HEK293 (cell line): ENCODE data around the gene INF2.

Experiments used
- GLIS1 ChIP-seq: fragments of 450-650 bp; formaldehyde crosslinking; IDR thresholded peaks from 2 replicates; pipeline ENCODE4 v1.5.1; 2016; ENCODE audit warnings: missing biosample characterization, missing genetic modification characterization
- GLIS2 ChIP-seq: fragments of 450-650 bp; formaldehyde crosslinking; IDR thresholded peaks from 2 replicates; pipeline ENCODE4 v1.5.1; 2016; ENCODE audit warnings: missing biosample characterization, missing genetic modification characterization
- KLF7 ChIP-seq: fragments of 450-650 bp; formaldehyde crosslinking; IDR thresholded peaks from 2 replicates; pipeline ENCODE4 v1.5.1; 2016; ENCODE audit warnings: missing biosample characterization, missing genetic modification characterization, borderline replicate concordance
- MEIS1 ChIP-seq: sonication (generic); formaldehyde crosslinking; IDR thresholded peaks from 2 replicates; pipeline ENCODE4 v1.8.1; 2022; ENCODE audit warnings: missing genetic modification reagents, mild to moderate bottlenecking, borderline replicate concordance
- TCF7L2 ChIP-seq: IDR thresholded peaks from 2 replicates; pipeline ENCODE4 v1.6.1; 2011; ENCODE audit warnings: low read depth, mild to moderate bottlenecking, inconsistent platforms, low read length, moderate library complexity, borderline replicate concordance
- TRIM28 ChIP-seq: IDR thresholded peaks from 2 replicates; pipeline ENCODE4 v1.6.1; 2011; ENCODE audit warnings: low read length, control low read depth, borderline replicate concordance
- ZFP41 ChIP-seq: fragments of 450-650 bp; formaldehyde crosslinking; IDR thresholded peaks from 2 replicates; pipeline ENCODE4 v1.5.1; 2016; ENCODE audit warnings: missing biosample characterization, missing genetic modification characterization, borderline replicate concordance
- ZIC2 ChIP-seq: fragments of 450-650 bp; formaldehyde crosslinking; IDR thresholded peaks from 2 replicates; pipeline ENCODE4 v1.5.1; 2016; ENCODE audit warnings: missing biosample characterization, missing genetic modification characterization
- ZNF146 ChIP-seq: fragments of 450-650 bp; formaldehyde crosslinking; IDR thresholded peaks from 2 replicates; pipeline ENCODE4 v1.5.1; 2016; ENCODE audit warnings: missing biosample characterization, missing genetic modification characterization
- ZNF169 ChIP-seq: fragments of 450-650 bp; formaldehyde crosslinking; IDR thresholded peaks from 2 replicates; pipeline ENCODE4 v1.5.1; 2016; ENCODE audit warnings: missing biosample characterization, missing genetic modification characterization
- ZNF174 ChIP-seq: fragments of 450-650 bp; formaldehyde crosslinking; IDR thresholded peaks from 2 replicates; pipeline ENCODE4 v1.5.0; 2017; ENCODE audit warnings: missing biosample characterization, mild to moderate bottlenecking, missing genetic modification characterization
- ZNF184 ChIP-seq: fragments of 450-650 bp; IDR thresholded peaks from 2 replicates; pipeline ENCODE4 v1.5.1; 2018; ENCODE audit warnings: missing biosample characterization, mild to moderate bottlenecking, missing genetic modification characterization
- ZNF211 ChIP-seq: fragments of 450-650 bp; formaldehyde crosslinking; IDR thresholded peaks from 2 replicates; pipeline ENCODE4 v1.5.1; 2016; ENCODE audit warnings: low read depth, missing biosample characterization, missing genetic modification characterization
- ZNF302 ChIP-seq: fragments of 450-650 bp; formaldehyde crosslinking; IDR thresholded peaks from 2 replicates; pipeline ENCODE4 v1.5.1; 2016; ENCODE audit warnings: missing biosample characterization, missing genetic modification characterization, low read depth
- ZNF311 ChIP-seq: fragments of 450-650 bp; formaldehyde crosslinking; IDR thresholded peaks from 2 replicates; pipeline ENCODE4 v1.5.1; 2017; ENCODE audit warnings: missing biosample characterization, missing genetic modification characterization, borderline replicate concordance
- ZNF350 ChIP-seq: fragments of 450-650 bp; formaldehyde crosslinking; IDR thresholded peaks from 2 replicates; pipeline ENCODE4 v1.5.0; 2017; ENCODE audit warnings: missing biosample characterization, mild to moderate bottlenecking, missing genetic modification characterization
- ZNF354C ChIP-seq: fragments of 450-650 bp; formaldehyde crosslinking; IDR thresholded peaks from 2 replicates; pipeline ENCODE4 v1.5.1; 2016; ENCODE audit warnings: missing biosample characterization, missing genetic modification characterization, low read depth, borderline replicate concordance
- ZNF473 ChIP-seq: fragments of 450-650 bp; formaldehyde crosslinking; IDR thresholded peaks from 2 replicates; pipeline ENCODE4 v1.5.1; 2017; ENCODE audit warnings: missing biosample characterization, missing genetic modification characterization
- ZNF558 ChIP-seq: fragments of 450-650 bp; formaldehyde crosslinking; IDR thresholded peaks from 2 replicates; pipeline ENCODE4 v1.5.1; 2016; ENCODE audit warnings: missing biosample characterization, missing genetic modification characterization
- ZNF621 ChIP-seq: fragments of 450-650 bp; formaldehyde crosslinking; IDR thresholded peaks from 2 replicates; pipeline ENCODE4 v1.5.1; 2017; ENCODE audit warnings: missing biosample characterization, missing genetic modification characterization
- ZNF664 ChIP-seq: fragments of 450-650 bp; formaldehyde crosslinking; IDR thresholded peaks from 2 replicates; pipeline ENCODE4 v1.5.1; 2016; ENCODE audit warnings: missing biosample characterization, missing genetic modification characterization
- ZNF707 ChIP-seq: fragments of 450-650 bp; formaldehyde crosslinking; IDR thresholded peaks from 2 replicates; pipeline ENCODE4 v1.5.1; 2016; ENCODE audit warnings: missing biosample characterization, missing genetic modification characterization
- ZNF768 ChIP-seq: fragments of 450-650 bp; formaldehyde crosslinking; IDR thresholded peaks from 2 replicates; pipeline ENCODE4 v1.5.1; 2018; ENCODE audit warnings: missing biosample characterization, mild to moderate bottlenecking, missing genetic modification characterization
- ZNF792 ChIP-seq: fragments of 450-650 bp; formaldehyde crosslinking; IDR thresholded peaks from 2 replicates; pipeline ENCODE4 v1.5.1; 2016; ENCODE audit warnings: missing biosample characterization, missing genetic modification characterization
- ZSCAN30 ChIP-seq: fragments of 450-650 bp; IDR thresholded peaks from 2 replicates; pipeline ENCODE4 v1.5.1; 2018; ENCODE audit warnings: missing biosample characterization, mild to moderate bottlenecking, missing genetic modification characterization, moderate library complexity
- TF ChIP-seq, protein P1 (sequence below): fragments of 450-650 bp; formaldehyde crosslinking; optimal IDR thresholded peaks from 2 replicates; pipeline ENCODE3; 2016; ENCODE audit warnings: missing biosample characterization, mild to moderate bottlenecking, missing genetic modification characterization
- TF ChIP-seq, protein P2 (sequence below): fragments of 450-650 bp; formaldehyde crosslinking; IDR thresholded peaks from 2 replicates; pipeline ENCODE4 v1.5.1; 2016; ENCODE audit warnings: missing biosample characterization, missing genetic modification characterization, low read depth
- TF ChIP-seq, protein P3 (sequence below): fragments of 450-650 bp; formaldehyde crosslinking; IDR thresholded peaks from 2 replicates; pipeline ENCODE4 v1.5.1; 2017; ENCODE audit warnings: missing biosample characterization, missing genetic modification characterization
- TF ChIP-seq, protein P4 (sequence below): fragments of 450-650 bp; formaldehyde crosslinking; IDR thresholded peaks from 2 replicates; pipeline ENCODE4 v1.5.1; 2016; ENCODE audit warnings: missing biosample characterization, missing genetic modification characterization
- TF ChIP-seq, protein P5 (sequence below): fragments of 450-650 bp; formaldehyde crosslinking; IDR thresholded peaks from 2 replicates; pipeline ENCODE4 v1.5.1; 2017; ENCODE audit warnings: missing biosample characterization, missing genetic modification characterization
- TF ChIP-seq, protein P6 (sequence below): fragments of 450-650 bp; formaldehyde crosslinking; IDR thresholded peaks from 2 replicates; pipeline ENCODE4 v1.5.1; 2016; ENCODE audit warnings: missing biosample characterization, missing genetic modification characterization

The INF2 gene

DNA sequence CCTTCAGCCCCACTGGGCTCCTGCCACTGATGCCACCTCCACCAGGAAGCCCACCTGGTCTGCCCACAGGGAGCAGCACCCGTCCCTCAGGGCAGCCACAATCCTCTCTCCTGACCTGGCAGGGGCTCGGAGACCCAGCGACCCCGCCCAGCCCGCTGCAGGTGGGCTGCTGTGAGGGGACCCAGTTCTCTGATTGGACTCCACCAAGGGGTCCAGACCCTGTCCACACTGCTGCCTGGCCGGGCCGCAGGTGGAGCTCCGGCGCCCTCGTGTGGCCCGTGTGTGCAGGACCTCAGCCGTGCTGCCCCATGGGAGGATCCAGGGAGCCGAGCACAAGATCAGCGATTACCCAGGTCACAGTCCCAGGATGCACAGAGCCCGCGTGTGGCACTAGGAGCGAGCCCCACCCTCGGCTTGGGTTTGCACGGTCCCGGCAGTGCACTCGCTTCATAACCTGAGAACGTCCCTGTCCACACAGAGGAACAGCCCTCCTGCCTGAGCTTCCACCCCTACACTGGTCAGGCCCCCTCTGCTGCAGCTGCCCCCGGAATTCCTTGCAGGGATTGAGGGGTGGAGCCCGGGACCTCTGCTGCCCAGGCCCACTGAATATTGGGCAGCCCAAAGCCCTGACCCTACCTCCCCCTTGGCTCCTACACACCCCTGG lies 49.4 kb upstream of the INF2 start (continued):
- TF ChIP-seq, protein P1, sequence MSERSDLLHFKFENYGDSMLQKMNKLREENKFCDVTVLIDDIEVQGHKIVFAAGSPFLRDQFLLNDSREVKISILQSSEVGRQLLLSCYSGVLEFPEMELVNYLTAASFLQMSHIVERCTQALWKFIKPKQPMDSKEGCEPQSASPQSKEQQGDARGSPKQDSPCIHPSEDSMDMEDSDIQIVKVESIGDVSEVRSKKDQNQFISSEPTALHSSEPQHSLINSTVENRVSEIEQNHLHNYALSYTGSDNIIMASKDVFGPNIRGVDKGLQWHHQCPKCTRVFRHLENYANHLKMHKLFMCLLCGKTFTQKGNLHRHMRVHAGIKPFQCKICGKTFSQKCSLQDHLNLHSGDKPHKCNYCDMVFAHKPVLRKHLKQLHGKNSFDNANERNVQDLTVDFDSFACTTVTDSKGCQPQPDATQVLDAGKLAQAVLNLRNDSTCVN (tag by site-specific recombination), result peak; percentile 33
- TF ChIP-seq ZNF169 (tag by site-specific recombination) (no peak), ZNF350 (no peak), ZNF558 (tag by site-specific recombination) (no peak), ZNF354C (tag by site-specific recombination) (no peak), ZFP41 (tag by site-specific recombination) (no peak), ZNF302 (no peak), GLIS1 (tag by site-specific recombination) (peak; percentile 78), ZNF184 (tag by site-specific recombination) (no peak), ZNF174 (tag by site-specific recombination) (no peak), TRIM28 (no peak), ZNF211 (tag by site-specific recombination) (no peak), ZNF146 (tag by site-specific recombination) (no peak), ZNF768 (tag by site-specific recombination) (no peak), GLIS2 (tag by site-specific recombination) (peak; percentile 79), ZNF621 (no peak), ZNF473 (tag by site-specific recombination) (no peak), ZIC2 (tag by site-specific recombination) (peak; percentile 30; the same call in 1 of the 2 replicates), MEIS1 (CRISPR knock-in tag) (no peak), TCF7L2 (no peak), ZNF792 (tag by site-specific recombination) (no peak), ZNF707 (tag by site-specific recombination) (no peak), ZSCAN30 (peak; percentile 45; the same call in 1 of the 2 replicates), ZNF311 (tag by site-specific recombination) (no peak), KLF7 (tag by site-specific recombination) (no peak), ZNF664 (no peak)
- TF ChIP-seq, protein P2, sequence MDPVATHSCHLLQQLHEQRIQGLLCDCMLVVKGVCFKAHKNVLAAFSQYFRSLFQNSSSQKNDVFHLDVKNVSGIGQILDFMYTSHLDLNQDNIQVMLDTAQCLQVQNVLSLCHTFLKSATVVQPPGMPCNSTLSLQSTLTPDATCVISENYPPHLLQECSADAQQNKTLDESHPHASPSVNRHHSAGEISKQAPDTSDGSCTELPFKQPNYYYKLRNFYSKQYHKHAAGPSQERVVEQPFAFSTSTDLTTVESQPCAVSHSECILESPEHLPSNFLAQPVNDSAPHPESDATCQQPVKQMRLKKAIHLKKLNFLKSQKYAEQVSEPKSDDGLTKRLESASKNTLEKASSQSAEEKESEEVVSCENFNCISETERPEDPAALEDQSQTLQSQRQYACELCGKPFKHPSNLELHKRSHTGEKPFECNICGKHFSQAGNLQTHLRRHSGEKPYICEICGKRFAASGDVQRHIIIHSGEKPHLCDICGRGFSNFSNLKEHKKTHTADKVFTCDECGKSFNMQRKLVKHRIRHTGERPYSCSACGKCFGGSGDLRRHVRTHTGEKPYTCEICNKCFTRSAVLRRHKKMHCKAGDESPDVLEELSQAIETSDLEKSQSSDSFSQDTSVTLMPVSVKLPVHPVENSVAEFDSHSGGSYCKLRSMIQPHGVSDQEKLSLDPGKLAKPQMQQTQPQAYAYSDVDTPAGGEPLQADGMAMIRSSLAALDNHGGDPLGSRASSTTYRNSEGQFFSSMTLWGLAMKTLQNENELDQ (tag by site-specific recombination), result no peak
- TF ChIP-seq, protein P3, sequence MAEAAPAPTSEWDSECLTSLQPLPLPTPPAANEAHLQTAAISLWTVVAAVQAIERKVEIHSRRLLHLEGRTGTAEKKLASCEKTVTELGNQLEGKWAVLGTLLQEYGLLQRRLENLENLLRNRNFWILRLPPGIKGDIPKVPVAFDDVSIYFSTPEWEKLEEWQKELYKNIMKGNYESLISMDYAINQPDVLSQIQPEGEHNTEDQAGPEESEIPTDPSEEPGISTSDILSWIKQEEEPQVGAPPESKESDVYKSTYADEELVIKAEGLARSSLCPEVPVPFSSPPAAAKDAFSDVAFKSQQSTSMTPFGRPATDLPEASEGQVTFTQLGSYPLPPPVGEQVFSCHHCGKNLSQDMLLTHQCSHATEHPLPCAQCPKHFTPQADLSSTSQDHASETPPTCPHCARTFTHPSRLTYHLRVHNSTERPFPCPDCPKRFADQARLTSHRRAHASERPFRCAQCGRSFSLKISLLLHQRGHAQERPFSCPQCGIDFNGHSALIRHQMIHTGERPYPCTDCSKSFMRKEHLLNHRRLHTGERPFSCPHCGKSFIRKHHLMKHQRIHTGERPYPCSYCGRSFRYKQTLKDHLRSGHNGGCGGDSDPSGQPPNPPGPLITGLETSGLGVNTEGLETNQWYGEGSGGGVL (tag by site-specific recombination), result no peak
- TF ChIP-seq, protein P4, sequence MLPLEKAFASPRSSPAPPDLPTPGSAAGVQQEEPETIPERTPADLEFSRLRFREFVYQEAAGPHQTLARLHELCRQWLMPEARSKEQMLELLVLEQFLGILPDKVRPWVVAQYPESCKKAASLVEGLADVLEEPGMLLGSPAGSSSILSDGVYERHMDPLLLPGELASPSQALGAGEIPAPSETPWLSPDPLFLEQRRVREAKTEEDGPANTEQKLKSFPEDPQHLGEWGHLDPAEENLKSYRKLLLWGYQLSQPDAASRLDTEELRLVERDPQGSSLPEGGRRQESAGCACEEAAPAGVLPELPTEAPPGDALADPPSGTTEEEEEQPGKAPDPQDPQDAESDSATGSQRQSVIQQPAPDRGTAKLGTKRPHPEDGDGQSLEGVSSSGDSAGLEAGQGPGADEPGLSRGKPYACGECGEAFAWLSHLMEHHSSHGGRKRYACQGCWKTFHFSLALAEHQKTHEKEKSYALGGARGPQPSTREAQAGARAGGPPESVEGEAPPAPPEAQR, result no peak
- TF ChIP-seq, protein P5, sequence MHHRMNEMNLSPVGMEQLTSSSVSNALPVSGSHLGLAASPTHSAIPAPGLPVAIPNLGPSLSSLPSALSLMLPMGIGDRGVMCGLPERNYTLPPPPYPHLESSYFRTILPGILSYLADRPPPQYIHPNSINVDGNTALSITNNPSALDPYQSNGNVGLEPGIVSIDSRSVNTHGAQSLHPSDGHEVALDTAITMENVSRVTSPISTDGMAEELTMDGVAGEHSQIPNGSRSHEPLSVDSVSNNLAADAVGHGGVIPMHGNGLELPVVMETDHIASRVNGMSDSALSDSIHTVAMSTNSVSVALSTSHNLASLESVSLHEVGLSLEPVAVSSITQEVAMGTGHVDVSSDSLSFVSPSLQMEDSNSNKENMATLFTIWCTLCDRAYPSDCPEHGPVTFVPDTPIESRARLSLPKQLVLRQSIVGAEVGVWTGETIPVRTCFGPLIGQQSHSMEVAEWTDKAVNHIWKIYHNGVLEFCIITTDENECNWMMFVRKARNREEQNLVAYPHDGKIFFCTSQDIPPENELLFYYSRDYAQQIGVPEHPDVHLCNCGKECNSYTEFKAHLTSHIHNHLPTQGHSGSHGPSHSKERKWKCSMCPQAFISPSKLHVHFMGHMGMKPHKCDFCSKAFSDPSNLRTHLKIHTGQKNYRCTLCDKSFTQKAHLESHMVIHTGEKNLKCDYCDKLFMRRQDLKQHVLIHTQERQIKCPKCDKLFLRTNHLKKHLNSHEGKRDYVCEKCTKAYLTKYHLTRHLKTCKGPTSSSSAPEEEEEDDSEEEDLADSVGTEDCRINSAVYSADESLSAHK (tag by site-specific recombination), result no peak
- TF ChIP-seq, protein P6, sequence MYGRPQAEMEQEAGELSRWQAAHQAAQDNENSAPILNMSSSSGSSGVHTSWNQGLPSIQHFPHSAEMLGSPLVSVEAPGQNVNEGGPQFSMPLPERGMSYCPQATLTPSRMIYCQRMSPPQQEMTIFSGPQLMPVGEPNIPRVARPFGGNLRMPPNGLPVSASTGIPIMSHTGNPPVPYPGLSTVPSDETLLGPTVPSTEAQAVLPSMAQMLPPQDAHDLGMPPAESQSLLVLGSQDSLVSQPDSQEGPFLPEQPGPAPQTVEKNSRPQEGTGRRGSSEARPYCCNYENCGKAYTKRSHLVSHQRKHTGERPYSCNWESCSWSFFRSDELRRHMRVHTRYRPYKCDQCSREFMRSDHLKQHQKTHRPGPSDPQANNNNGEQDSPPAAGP, result 0 out of 2 replicates have a peak, but pooled peaks have one; percentile 47
